ENCODE results near the gene ENOSF1. TPM values are rescaled to one million over a fixed set of nuclear protein-coding genes. Genes with fewer than 3 reads are reported as not detected.

ENOSF1 gene
- total RNA-seq, 4 donors from 2014 or later: 77.6 to 191 (median 132) TPM

- Histone ChIP-seq H3K27me3 (no peaks in the 10 kb centered on the region), H3K36me3 (peaks cover 0 to 75% (median 5%) of the 10 kb centered on the region in 3 donors), H3K4me3 (no peak overlapping the region), H3K4me1 (no peaks in the 10 kb centered on the region), H3K9me3 (no peaks in the 10 kb centered on the region), H3K27ac (no peak overlapping the region)
- DNase-seq: no peak
- TF ChIP-seq CTCF (IDR thresholded peaks at IDR 0.05) (no peak), POLR2A (IDR thresholded peaks at IDR 0.05) (no peak)
Measured at GRCh38 chr18:677145-677544, 35.3 kb downstream of the ENOSF1 start.

- no peaks in the 10 kb centered on the region for H3K4me1 ChIP-seq
- no peaks in the 10 kb centered on the region for H3K9me3 ChIP-seq
- no peak overlapping the region for H3K27ac ChIP-seq
- no peak for TF ChIP-seq CTCF (IDR thresholded peaks at IDR 0.05)
- no peak for TF ChIP-seq POLR2A (IDR thresholded peaks at IDR 0.05)
- DNase-seq: no peak
- peaks cover 0 to 72% (median 5%) of the 10 kb centered on the region in 3 donors for H3K36me3 ChIP-seq
- H3K27me3 ChIP-seq: no peaks in the 10 kb centered on the region
- no peak overlapping the region for H3K4me3 ChIP-seq
Measured at GRCh38 chr18:676736-677135, 35.7 kb downstream of the ENOSF1 start.

- no peaks in the 10 kb centered on the region for H3K9me3 ChIP-seq
- H3K4me3 ChIP-seq: no peak overlapping the region
- no peak for TF ChIP-seq CTCF (IDR thresholded peaks at IDR 0.05)
- TF ChIP-seq POLR2A (IDR thresholded peaks at IDR 0.05): no peak
- H3K27ac ChIP-seq: no peak overlapping the region
- H3K4me1 ChIP-seq: no peaks in the 10 kb centered on the region
- H3K36me3 ChIP-seq: peaks cover 0 to 65% (median 5%) of the 10 kb centered on the region in 3 donors
- no peak for DNase-seq
- no peaks in the 10 kb centered on the region for H3K27me3 ChIP-seq
Measured at GRCh38 chr18:676069-676468, 36.4 kb downstream of the ENOSF1 start.

GRCh38 chr18:675307-675706, 37.1 kb downstream of the ENOSF1 start:
- DNase-seq: no peak
- Histone ChIP-seq H3K27ac (no peak overlapping the region), H3K4me1 (no peaks in the 10 kb centered on the region), H3K36me3 (peaks cover 0 to 65% (median 5%) of the 10 kb centered on the region in 3 donors), H3K9me3 (no peaks in the 10 kb centered on the region), H3K4me3 (no peak overlapping the region), H3K27me3 (no peaks in the 10 kb centered on the region)
- TF ChIP-seq CTCF (IDR thresholded peaks at IDR 0.05) (no peak), POLR2A (IDR thresholded peaks at IDR 0.05) (no peak)

GRCh38 chr18:673769-674168, 38.7 kb downstream of the ENOSF1 start:
- Histone ChIP-seq H3K36me3 (peaks cover 0 to 64% (median 5%) of the 10 kb centered on the region in 3 donors), H3K4me1 (no peaks in the 10 kb centered on the region), H3K9me3 (no peaks in the 10 kb centered on the region), H3K27me3 (no peaks in the 10 kb centered on the region), H3K27ac (no peak overlapping the region), H3K4me3 (no peak overlapping the region)
- DNase-seq: no peak
- TF ChIP-seq POLR2A (IDR thresholded peaks at IDR 0.05): no peak
- no peak for TF ChIP-seq CTCF (IDR thresholded peaks at IDR 0.05)

- H3K4me3 ChIP-seq: no peak overlapping the region
- no peak for DNase-seq
- H3K27me3 ChIP-seq: no peaks in the 10 kb centered on the region
- TF ChIP-seq CTCF (IDR thresholded peaks at IDR 0.05): no peak
- no peak for TF ChIP-seq POLR2A (IDR thresholded peaks at IDR 0.05)
- H3K27ac ChIP-seq: no peak overlapping the region
- H3K9me3 ChIP-seq: no peaks in the 10 kb centered on the region
- H3K4me1 ChIP-seq: no peaks in the 10 kb centered on the region
- H3K36me3 ChIP-seq: peaks cover 0 to 59% (median 5%) of the 10 kb centered on the region in 3 donors
Measured at GRCh38 chr18:673317-673716, 39.1 kb downstream of the ENOSF1 start.

Data from Peyer's patch (tissue), 4 donors.